IPS-NIHi7 (cell line): ENCODE measurements around the gene UTP4.
"Not testable (repeated sequence)": the region's sequence is repeated elsewhere in the genome, so short reads cannot be mapped to it uniquely, and the experiment has no call there.

ENCODE experiments used
- DNase-seq: peaks from one replicate; pipeline ENCODE4 v3.0.0; 2012; ENCODE audit warnings: mixed read lengths; ENCODE audit errors: extremely low spot score

Gene UTP4

GRCh38 chr16:69131167-69131838 is 1.1 kb upstream of the UTP4 start:
- peak; percentile 84 for DNase-seq

- peak; percentile 97 for DNase-seq
Observed at GRCh38 chr16:69131839-69132423, 518 bp upstream of the UTP4 start.

- no peak for DNase-seq
Observed at GRCh38 chr16:69133373-69133954, 1.0 kb downstream of the UTP4 start.

- DNase-seq: no peak
Observed at GRCh38 chr16:69138608-69139007, 6.2 kb downstream of the UTP4 start.

GRCh38 chr16:69139464-69139863 is 7.0 kb downstream of the UTP4 start:
- DNase-seq: not testable (repeated sequence)

- DNase-seq: no peak
Observed at GRCh38 chr16:69141014-69141413, 8.6 kb downstream of the UTP4 start.

GRCh38 chr16:69141936-69142335 is 9.5 kb downstream of the UTP4 start:
- DNase-seq: no peak

- DNase-seq: no peak
Observed at GRCh38 chr16:69143116-69143515, 10.7 kb downstream of the UTP4 start.

- DNase-seq: no peak
Observed at GRCh38 chr16:69145658-69146057, 13.2 kb downstream of the UTP4 start.

- DNase-seq: not testable (repeated sequence)
Observed at GRCh38 chr16:69149621-69150020, 17.2 kb downstream of the UTP4 start.

GRCh38 chr16:69150146-69150865 is 17.9 kb downstream of the UTP4 start:
- peak; percentile 76 for DNase-seq

GRCh38 chr16:69157196-69157595 is 24.7 kb downstream of the UTP4 start:
- no peak for DNase-seq

- no peak for DNase-seq
Observed at GRCh38 chr16:69160192-69160591, 27.7 kb downstream of the UTP4 start.

GRCh38 chr16:69165584-69165983 is 33.1 kb downstream of the UTP4 start:
- no peak for DNase-seq

- DNase-seq: no peak
Observed at GRCh38 chr16:69166221-69166833, 33.9 kb downstream of the UTP4 start.

GRCh38 chr16:69166946-69167930 is 34.8 kb downstream of the UTP4 start:
- DNase-seq: no peak

GRCh38 chr16:69169051-69169450 is 36.6 kb downstream of the UTP4 start:
- DNase-seq: no peak

- DNase-seq: no peak
Observed at GRCh38 chr16:69169607-69170352, 37.3 kb downstream of the UTP4 start.

GRCh38 chr16:69171325-69172084 is 39.1 kb downstream of the UTP4 start:
- DNase-seq: no peak
